Germinal center (tissue), 1 donor: ENCODE results near the gene PPP4R3A.
"Not testable (repeated sequence)": the region's sequence is repeated elsewhere in the genome, so short reads cannot be mapped to it uniquely, and the experiment has no call there.

Experiments
- DNase-seq: peaks from one replicate; pipeline ENCODE4 v3.0.0; 2012; ENCODE audit warnings: mixed read lengths, low spot score

Gene PPP4R3A

DNA sequence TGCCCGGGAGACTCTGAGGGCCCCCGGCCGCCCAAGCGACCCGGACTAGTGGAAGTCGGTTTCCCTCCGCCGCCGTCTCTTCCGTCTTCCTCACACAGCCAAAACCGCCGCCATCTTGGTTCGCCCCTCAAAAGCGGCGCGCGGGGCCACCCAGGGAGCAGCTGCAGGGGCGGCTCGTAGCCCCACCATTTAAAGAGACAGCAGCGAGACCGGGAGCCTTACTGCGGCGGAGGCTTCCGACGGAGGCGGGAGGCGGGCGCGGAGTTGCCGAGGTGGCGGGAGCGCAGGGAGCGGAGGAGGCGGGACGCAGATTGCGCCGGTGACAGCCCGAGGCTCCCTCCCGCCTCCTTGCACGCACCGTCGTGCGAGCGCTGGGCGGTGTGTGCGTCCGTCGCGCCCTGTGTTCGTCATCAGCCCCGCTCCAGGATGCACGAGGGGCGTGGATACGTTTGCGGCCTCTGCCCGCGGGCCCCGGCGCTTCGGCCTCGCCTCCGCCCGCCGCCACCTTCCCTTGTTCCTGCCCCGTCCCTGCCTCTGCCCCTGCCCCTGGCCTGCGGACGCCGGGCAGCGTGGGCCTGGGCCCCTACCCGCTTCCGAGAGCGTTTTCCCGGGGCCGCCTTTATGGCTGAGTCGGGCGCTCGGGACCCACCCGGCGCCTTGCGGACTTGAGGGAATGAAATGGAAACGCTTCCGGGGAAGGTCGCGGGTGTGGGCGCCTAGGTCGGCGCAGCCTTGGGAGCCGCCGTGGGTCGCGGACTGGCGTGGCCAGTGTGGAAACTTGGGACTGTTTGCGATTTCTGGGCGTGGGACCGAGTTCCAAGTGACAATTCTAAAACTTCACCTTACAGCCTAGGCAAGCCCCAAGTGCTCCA lies at the start of gene PPP4R3A:
Gene PPP4R3A (minus strand): TSS at position 140 of the 872 bp plus-strand sequence. CDS start 663 bp downstream, outside the sequence.
- peak; percentile 94 for DNase-seq

DNA sequence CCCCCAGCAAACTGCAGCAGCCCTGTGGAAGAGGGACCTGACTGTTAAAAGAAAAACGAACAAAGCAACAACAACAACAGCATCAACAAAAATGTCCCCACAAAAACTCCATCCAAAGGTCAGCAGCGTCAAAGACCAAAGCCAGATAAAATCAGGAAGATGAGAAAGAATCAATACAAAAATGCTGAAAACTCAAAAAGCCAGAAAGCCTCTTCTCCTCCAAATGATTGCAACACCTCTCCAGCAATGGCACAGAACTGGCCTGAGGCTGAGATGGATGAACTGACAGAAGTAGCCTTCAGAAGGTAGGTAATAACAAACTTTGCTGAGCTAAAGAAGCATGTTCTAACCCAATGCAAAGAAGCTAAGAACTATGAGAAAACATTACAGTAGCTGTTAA lies 45.4 kb upstream of the PPP4R3A start:
- DNase-seq = no peak

DNA sequence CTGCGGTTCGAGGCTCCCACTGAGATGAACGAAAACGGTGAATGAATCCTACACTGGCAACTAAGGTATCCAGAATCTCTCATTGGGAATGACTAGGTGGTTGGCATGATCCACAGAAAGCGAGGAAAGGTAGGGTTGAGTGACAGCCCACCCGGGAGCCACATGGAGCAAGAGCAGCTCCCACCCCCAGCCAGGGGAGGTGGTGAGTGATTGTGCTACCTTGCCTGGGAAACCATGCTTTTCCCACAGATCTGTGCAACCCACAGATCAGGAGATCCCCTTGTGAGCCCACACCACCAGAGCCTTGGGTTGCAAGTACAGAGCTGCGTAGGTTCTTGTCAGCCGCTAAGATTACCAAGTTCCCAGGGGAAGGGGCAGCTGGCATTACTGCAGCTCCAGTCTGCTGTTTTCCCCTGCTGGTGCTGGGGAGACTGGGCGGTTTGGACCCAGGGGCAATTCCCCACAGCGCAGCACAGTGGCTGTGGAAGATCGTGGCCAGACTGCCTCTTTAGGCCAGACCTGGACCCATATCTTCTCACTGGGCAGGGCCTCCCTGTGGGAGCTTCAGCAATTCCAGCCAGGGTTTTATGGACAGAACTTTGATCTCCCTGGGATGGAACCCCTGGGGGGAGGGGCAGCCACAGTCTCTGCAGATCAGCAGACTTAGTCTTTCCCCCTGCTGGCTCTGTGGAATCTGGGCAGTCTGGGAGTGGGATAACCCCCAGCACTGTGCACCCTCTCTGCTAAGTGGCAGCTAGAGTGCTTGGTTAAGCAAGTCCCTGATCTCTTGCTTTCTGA lies 44.6 kb upstream of the PPP4R3A start:
- DNase-seq = no peak

- no peak for DNase-seq
These were observed 38.0 kb upstream of the PPP4R3A start for GRCh38 chr14:91548108-91548507.

- DNase-seq = no peak
These were observed 36.0 kb upstream of the PPP4R3A start for GRCh38 chr14:91545946-91546716.

DNA sequence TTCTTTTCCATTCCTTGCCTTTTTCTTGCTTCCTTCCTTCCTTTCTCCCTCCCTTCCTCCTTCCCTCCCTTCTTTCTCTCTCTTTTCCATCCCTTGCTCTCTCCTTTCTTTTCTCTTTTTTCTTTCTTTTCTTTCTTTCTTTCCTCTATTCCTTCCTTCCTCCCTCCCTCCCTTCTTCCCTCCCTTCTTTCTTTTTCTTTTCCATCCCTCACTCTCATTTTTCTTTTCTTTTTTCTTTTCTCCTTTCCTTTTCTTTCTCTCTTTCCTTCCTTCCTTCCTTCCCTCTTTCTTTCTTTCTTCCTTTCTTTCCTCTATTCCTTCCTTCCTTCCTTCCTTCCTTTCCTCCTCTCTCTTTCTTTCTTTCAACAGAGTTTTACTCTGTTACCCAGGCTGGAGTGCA lies 35.1 kb upstream of the PPP4R3A start:
- no peak for DNase-seq

DNA sequence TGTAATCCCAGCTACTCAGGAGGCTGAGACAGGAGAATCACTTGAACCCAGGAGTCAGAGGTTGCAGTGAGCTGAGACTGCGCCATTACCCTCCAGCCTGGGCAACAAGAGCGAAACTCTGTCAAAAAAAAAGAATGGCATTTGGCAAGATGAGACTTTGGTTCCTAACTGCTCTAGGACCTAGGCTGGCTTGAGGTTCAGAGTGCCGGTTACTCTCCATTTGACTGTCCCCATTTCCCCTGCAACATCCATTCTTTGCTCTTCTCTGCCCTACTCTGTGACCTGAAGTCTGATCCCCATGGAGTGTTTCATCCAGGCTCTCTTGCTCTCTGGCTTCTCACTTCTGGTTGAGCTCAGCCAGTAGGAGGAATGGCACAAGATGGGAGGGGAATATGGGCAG lies 26.2 kb upstream of the PPP4R3A start:
- DNase-seq = no peak

DNA sequence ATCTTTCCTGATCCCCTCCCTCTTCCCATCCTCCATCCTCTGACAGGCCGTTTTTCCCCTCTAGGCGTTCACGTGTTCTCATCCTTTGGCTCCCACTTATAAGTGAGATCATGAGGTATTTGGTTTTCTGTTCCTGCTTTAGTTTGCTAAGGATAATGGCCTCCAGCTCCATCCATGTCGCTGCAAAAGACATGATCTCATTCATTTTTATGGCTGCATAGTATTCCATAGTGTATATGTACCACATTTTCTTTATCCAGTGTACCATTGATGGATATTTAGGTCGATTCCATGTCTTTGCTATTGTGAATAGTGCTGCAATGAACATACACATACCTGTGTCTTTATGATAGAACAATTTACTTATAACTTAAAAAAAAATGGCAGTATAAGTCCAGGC lies 23.9 kb upstream of the PPP4R3A start:
- not testable (repeated sequence) for DNase-seq

- no peak for DNase-seq
These were observed 23.5 kb upstream of the PPP4R3A start for GRCh38 chr14:91533623-91534022.

DNA sequence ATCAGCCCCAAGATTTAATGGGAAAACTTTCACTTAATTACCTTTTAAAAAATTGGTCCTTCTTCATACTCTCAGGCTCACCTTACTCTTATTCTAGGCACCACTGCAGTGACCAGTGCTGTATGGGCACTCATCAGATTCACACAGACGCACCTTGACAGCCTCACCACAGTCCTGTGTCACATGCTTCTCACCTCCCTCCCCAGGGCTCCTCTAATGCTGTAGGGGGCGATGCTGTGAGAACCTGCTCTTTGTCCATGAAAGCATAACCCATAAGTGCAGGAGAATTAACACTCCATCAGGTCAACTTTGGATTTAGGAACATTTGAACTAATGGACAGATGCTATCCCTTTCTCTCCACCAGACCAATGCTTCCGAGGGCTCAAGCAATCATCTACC lies 13.9 kb upstream of the PPP4R3A start:
- DNase-seq = no peak

GRCh38 chr14:91521061-91521640 lies 11.0 kb upstream of the PPP4R3A start:
- DNase-seq = no peak

GRCh38 chr14:91520138-91520537 lies 10.0 kb upstream of the PPP4R3A start:
- DNase-seq = no peak

DNA sequence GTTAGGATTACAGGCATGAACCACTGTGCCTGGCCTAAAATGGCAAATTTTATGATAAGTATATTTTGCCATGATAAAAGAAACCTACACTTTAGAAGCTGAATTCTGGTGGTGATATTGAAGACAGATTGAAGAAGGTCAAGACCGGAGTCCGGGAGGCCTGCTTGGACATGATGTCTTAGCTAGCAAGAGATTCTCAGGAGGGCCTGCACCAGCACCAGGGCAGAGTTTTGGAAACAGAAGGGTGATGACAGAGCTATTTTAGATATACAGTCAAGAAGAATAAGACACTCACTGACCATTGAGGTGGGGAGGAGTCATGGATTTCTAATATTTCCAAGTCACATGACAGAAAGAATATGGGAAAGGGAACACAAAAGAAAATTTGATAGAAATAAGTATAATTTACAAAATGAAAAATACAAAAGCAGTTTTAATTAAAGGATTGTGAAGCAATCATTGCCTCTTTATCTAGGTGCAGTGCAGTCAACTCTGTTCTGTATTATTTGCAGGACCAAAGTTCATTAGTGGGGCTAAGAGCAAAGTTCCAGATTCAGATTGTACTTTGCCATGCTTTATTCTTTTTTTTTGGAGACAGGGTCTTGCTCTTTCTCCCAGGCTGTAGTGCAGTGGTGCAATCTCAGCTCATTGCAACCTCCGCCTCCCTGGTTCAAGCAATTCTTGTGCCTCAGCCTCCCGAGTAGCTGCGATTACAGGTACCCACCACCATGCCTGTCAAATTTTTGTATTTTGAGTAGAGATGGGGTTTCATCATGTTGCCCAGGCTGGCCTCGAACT lies 9.3 kb upstream of the PPP4R3A start:
- no peak for DNase-seq

DNA sequence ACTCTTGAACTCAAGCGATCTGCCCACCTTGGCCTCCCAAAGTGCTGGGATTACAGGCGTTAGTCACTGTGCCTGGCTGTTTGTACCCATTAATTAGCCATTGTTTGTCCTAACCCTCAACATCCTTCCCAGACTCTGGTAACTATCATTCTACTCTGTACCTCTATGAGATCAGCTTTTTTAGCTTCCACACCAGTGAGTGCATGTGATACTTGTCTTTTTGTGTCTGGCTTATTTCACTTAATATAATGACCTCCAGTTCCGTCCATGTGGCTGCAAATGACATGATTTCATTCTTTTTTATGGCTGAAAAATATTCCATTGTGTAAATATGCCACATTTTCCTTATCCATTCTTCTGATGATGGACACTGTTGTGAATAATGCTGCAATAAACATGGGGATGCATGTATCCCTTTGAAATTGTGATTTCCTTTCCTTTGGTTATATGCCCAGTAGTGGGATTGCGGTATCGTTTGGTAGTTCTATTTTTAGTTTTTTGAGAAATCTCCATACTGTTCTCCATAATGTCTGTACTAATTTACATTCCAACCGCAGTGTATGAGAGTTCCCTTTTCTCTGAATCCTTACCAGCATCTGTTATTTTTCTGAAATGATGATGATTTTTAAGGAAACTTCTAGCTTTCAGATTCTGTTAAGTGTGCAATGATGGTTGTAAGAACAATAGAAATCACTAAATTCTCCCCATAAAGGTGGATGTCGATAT lies 6.7 kb upstream of the PPP4R3A start:
- DNase-seq = no peak

- no peak for DNase-seq
These were observed 5.9 kb upstream of the PPP4R3A start for GRCh38 chr14:91515979-91516378.

- DNase-seq = no peak
These were observed 903 bp upstream of the PPP4R3A start for GRCh38 chr14:91511043-91511383.

GRCh38 chr14:91509878-91510170 lies 286 bp downstream of the PPP4R3A start:
- DNase-seq = no peak

- DNase-seq = peak; percentile 58
These were observed 830 bp downstream of the PPP4R3A start for GRCh38 chr14:91509083-91509877.

- DNase-seq = no peak
These were observed 2.0 kb downstream of the PPP4R3A start for GRCh38 chr14:91508105-91508504.

- no peak for DNase-seq
These were observed 3.9 kb downstream of the PPP4R3A start for GRCh38 chr14:91506226-91506625.
